HTR-8/SVneo (cell line): ENCODE results near the gene TPM3.
"Not testable (repeated sequence)": the region's sequence is repeated elsewhere in the genome, so short reads cannot be mapped to it uniquely, and the experiment has no call there.

Source experiments
- DNase-seq: peaks from one replicate; pipeline ENCODE4 v3.0.0; 2011; ENCODE audit warnings: low spot score, mixed read lengths; ENCODE audit not compliant: insufficient read length
- FAIRE-seq: peaks from 2 replicates; lab custom pipeline; 2011; peaks lifted over from hg19 to GRCh38; lab: Jason Lieb, UNC

Gene TPM3

DNA sequence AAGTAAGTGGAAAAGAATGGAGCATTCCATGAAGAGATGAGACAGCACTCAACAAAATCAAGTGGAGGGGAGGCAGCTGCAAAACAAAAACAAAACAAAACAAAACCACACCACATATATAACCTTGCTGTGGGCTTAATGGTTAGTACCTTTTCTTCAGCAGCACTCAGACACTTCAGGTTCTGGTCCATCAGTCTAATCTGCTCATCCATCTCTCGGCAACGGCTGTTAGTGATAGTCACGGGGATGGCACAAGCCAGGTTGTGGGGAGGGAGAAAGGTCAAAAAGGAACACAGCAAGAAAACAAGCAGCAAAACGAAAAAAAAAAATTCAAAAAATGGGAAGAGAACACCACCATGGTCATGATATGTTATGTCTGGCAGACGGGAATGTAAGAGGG is 20.0 kb downstream of the TPM3 start:
- FAIRE-seq, result no peak
- DNase-seq, result no peak

DNA sequence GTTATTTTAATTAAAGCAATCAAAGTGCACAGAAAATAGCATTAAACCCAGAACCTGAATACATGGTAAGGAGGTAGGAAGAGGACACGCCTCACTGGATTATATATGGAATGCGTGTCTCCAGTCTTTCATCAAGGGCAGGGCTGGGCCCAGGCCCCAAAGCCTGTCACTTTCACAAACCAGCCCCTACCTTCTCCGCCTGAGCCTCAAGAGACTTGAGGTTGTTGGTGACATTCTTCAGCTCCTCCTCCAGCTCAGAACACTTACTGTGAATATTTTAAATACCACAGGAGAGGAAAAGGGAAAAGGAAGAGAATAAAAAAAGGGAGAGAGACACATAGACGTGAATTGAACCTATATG is 20.7 kb downstream of the TPM3 start:
- no peak for FAIRE-seq

DNA sequence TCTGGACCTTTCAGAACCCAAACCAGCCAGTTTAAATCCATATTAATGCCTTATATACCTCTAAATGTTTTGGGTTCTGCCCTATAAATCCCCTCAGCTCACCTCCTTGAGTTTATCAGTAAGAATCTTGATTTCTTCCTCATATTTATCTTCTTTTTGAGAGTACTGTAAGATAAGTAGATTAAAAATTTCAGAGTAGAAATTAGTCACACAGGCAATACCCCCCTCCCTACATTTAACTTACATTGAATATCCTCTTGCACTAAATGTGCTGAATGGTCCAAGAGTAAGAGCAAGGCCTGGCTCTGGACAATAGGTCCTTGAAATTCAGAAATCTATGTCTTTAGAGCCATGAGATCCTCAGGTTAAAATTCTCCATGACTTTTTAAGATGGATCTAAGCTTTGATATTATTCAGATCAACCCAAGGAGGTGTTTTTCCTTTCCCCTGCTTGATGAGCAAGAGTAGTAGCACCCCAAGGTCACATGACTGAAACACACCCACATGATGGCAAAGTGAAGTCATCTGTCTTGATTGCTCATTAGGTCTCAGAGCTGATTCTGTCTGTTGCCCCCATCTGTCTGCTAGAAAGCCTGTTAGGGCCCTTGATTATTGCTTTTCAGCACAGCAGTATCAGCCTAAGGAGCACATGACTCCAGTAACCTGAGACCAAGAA is 21.2 kb downstream of the TPM3 start:
- DNase-seq (no peak), FAIRE-seq (no peak)

More for the DNA sequence above, 20.7 kb downstream of the TPM3 start:
- no peak for DNase-seq

DNA sequence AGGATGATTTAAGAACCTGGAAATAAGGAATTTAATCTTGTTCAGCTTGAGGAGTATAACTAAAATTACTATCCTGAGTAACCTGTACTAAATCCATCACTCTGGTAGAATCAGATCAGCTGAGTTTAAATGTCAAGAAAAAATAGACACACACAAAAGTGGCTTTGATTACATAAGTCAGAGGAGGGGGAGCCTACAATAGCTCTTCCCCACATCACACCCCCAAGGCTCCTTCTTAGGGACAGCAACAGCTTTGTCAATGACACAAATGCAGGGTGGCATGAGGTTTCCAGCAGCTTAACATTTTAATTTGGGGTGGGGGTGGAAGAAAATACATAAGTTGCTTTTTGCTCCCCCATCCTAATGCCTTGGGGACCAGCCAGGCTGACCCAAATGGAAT is 24.4 kb downstream of the TPM3 start:
- FAIRE-seq (no peak), DNase-seq (no peak)

DNA sequence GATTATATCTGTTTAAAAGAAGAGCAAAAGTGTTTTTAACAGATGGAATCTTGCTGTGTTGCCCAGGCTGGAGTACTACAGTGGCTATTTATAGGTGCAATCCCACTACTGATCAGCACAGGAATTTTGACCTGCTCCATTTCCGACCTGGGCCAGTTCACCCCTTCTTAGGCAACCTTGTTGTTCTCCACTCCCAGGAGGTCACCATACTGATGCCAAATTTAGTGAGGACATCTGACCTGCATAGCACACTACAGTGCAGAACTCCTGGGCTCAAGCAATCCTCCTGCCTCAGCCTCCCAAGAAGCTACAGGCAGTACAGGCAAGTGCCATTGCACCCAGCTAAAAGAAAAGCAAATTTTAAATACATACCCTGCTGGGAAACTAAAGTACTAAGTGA is 25.7 kb downstream of the TPM3 start:
- DNase-seq (no peak), FAIRE-seq (no peak)

DNA sequence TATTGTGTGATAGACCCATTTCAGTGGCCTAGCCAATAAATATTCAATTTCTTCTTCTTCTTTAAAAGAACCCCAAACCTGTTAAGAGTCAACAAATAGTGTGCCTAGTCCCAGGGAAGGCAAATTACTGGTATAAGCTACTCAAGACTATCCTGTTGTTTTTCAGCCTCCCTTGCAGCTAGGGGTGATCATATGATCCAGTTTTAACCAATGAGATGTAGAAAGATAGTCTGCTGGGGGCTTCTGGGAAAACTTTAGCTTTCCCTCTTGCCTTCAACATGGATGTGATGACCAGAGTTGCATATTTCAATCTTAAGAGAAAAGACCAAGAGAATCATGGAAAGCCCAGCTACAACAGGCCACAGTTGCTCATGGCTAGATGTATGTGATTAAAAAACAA is 32.3 kb downstream of the TPM3 start:
- FAIRE-seq (no peak), DNase-seq (no peak)

DNA sequence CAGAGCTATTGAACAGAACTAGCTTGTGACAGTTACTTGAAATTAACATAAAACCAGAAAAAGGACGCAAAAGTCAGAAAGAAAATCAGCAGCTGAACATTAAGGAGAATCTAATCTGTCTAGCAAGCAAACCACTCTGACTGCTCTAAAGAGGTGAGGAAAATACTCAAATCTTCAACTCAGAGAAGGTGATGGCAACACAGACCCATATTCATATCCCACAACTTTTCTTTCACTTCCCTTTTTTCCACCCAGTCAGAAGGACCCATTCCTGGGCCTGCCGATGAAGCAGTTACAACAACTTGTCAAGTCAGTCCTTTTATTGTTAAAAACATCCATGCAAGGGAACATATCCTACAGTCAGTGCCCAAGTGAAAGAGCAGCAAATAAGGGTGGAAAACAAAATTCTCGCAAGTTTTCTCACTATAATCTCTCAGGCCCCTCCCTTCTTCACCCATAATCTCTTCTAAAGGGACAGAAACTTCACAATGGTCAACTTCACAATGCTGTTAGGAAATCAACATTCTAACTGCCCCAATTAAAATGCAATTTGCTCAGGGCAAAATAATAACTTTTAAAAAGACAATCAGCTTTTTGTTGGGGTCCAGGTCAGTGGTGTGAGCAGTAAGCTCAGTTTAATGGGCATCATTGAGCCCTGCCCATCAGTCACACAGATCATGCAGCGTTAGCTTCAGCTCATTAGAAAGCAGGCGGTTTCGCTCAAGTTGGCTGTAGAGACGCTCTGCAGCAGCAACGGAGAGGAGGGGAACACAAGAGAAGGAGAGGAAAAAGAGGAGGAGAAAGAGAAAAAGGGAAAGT is 33.4 kb downstream of the TPM3 start:
- FAIRE-seq (no peak), DNase-seq (no peak)

DNA sequence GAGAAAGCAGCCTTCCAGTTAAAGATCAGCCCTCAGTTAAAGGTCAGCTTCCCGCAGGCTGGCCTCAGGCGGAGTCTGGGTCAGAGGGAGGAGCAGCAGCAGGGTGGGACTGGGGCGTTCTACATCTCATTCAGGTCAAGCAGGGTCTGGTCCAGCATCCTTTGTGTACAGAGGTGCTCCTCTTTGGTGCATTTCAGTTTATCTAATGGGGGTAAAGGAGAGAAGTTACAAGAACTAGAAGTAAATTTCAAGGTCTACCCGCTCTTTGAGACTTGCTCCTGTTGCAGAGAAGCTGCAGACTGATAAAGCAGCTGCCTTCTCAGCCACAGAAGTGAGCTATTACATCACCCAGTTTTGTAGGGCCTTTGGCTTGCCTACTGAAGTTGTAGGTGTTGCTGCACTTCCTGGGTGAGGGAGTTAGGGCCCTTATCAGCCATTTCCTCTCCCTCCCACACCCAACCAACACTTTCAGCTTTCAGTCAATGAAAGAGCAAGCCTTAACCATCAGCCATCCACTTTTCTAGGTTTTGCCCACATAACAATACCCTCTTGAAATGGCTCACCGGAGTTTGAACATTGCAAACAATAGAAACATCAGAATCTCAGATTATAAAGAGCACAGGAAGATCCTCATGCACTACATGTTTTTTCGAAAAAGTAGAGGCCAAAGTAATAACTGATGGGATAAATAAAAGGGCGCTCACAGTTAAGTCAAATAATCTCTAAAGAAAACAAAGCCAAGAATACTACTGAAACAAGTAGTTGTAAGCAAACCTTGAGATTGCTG is 34.2 kb downstream of the TPM3 start:
- no peak for DNase-seq
- no peak for FAIRE-seq

DNA sequence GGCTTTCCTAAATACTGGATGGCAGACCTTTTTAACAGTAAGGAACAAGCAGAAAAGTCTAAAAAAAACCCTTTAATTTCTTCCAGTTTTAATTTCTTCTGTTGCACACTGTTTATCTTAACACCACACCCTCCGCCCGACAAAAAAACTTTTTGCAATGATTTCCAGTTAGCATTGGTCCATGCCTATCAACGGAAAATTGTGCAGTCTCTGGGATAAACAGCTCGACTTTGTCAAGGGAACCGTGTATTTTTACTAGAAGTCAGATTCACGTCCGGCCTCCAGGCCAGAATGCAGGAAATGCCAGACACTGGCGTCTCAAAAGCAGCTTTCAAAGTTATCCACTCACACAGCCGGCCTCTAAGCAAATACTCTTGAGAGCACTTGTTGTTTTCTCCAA is 36.6 kb downstream of the TPM3 start:
- DNase-seq, result no peak
- FAIRE-seq, result no peak

DNA sequence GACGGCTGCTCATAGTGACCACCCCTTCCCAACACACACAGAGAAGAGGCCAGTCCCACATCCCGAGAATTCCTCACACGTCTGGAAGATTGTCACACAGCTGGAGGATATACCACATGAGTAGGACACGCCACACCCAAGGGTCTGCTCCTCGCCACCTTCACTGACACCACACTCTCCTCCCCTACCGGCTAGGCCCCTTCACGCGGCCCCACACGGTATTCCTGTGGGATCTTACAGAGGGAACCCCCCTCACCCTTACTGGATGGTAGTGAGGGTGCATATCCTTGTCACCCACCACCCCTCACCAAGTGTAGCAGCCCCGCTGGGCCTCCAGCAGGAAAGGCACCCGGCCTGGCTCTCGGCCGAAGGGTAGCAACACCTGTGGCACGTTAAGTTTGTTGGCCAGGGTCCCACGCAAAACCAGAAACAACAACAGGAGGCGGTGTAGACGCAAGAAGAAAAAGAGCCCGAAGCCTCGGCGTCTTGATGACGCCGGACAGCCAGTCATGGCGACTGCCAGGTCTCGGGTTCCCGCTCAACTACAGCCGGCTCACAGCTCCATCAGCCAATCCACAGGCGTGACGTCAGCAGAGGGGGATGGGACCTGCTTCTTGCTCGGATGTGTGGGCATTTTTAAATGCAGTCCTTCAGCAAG is 37.2 kb downstream of the TPM3 start, which contains the start of gene NUP210L:
Gene NUP210L, minus strand, starts transcription at position 540 of the 658 bp plus-strand sequence.
- FAIRE-seq (no peak), DNase-seq (no peak)

DNA sequence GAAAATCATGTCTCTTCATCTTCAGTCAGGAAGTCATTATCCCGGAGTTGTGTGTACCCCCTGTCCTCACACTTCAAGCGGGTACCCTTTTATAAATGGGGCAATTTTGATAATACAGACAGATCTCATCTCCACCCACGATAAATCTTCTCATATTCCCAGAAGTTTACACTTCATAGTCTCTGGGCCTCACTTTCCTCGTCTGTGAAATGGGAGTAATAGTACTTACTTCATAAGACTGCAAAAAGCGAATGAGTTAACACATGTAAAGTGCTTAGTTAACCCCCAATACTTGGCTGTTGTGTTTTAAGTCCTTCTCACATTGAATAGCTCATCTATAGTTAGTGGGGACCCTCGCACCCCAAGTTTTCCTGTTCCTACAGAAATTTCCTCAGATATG is 37.8 kb downstream of the TPM3 start:
- DNase-seq, result no peak
- no peak for FAIRE-seq

DNA sequence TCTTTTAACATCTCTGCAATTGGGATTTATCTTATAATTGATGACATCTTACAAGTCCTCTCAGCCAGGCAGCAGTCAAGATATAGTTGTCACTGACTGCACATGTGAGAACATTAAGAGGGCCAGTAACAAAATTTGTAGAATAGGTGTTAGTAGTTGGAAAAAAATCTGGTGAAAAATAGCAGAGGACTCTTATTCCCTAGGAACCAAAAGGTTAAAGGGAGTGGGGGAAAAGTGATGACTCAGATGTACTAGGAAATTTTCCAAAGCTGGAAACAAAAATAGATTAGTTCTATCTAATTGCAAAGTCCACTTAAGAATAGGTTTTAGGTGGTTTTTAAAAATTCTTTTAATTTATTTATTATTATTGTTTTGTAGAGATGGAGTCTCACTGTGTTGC is 40.6 kb downstream of the TPM3 start:
- no peak for DNase-seq
- no peak for FAIRE-seq

DNA sequence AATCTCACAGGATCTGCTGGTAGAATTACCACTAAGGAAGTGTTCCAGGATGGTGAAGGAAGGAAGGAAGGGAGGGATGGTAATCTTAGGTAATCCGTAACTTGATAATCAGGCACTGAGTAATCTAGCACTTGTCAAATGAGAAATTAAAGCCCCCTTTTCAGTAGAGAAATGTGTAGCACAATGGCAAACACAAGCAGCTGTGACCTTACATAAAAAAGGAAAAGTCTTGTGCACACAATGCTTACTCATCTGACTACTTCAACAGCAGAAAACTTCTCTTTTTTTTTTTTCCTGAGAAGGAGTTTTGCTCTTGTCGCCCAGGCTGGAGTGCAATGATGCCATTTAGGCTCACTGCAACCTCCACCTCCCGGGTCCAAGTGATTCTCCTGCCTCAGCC is 43.1 kb downstream of the TPM3 start:
- DNase-seq (no peak), FAIRE-seq (no peak)

DNA sequence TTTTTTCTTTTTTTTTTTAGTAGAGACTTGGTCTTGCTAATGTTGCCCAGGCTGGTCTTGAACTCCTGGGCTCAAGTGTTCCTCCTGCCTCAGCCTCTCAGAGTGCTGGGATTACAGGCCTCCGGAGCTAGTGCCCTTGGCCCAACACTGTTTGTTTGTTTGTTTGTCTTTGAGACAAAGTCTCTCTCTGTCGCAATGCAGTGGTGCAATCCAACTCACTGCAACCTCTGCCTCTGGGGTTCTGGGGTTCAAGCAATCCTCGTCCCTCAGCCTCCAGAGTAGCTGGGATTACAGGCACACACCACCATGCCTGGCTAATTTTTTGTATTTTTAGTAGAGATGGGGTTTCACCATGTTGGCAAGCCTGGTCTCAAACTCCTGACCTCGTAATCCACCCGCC is 44.4 kb downstream of the TPM3 start:
- FAIRE-seq, DNase-seq: not testable (repeated sequence)

DNA sequence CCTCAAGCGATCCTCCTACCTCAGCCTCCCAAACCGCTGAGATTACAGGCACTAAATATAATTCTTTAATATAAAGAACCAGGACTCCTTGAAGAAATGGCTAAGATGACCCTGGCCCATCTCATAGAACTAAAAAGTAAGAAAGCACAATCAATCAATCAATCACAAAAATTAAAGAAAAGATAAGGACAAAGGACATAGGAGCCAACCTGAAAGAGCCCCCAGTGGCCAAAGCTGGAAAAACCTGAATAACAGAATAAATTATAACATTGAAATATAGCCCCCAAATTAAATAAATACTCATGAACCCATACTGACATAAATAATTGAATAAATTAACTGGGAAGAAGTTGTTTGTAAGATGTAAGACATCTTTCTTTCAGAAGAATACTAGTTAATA is 45.9 kb downstream of the TPM3 start:
- DNase-seq (no peak), FAIRE-seq (no peak)

DNA sequence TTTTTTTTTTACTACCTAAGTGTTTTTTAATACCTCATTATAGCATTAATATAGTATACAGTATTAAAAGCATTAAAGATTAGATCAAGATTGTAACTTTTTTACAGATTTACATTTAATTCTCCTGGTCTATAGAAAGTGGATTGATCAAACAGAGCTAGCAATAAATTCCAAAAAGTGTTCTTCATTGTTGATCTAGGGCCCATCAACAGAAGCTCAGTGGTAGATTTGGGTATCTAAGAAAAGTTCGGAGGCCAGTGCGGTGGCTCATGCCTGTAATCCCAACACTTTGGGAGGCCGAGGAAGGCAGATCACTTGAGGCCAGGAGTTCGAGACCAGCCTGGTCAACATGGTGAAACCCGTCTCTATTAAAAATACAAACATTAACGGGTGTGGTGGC is 49.5 kb downstream of the TPM3 start:
- no peak for FAIRE-seq

DNA sequence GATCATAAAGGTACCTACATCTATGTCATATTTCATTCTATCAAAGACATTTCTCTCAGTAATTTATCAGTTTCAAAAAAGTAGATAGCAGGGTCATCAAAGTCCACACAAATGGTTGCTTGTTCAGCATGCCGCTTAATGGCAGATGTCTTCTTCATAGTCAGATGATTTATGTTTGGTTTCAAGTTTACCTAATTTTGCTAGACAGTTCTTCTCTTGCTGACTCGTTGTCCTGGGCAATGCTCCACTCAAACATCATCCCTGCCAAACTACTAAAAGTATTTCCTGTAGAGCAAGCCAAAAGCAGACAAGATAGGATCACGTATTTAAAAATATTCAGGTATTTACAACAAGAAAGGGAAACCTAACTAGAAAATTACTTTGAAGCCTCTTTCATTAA is 50.7 kb downstream of the TPM3 start:
- no peak for DNase-seq
- FAIRE-seq, result no peak

More for the DNA sequence above, 49.5 kb downstream of the TPM3 start:
- DNase-seq, result no peak

DNA sequence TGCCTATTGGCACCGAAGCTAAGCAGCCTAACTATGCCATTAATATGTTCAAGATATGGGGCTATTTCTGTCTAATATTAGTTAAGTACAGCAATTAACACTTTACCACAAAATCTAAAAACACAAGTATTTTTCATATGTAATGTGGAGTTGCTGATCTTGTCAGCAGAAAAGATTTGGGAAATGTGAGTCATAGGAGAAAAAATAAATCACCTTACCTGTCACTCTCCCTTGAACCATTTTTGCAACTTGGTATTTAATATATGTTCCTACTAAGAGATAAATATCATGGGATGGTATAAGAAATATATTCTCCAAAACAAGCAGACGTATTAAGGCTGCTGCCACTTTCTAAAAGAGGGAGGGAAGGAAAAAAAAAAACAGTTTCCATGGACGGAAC is 54.0 kb downstream of the TPM3 start:
- FAIRE-seq, result no peak

DNA sequence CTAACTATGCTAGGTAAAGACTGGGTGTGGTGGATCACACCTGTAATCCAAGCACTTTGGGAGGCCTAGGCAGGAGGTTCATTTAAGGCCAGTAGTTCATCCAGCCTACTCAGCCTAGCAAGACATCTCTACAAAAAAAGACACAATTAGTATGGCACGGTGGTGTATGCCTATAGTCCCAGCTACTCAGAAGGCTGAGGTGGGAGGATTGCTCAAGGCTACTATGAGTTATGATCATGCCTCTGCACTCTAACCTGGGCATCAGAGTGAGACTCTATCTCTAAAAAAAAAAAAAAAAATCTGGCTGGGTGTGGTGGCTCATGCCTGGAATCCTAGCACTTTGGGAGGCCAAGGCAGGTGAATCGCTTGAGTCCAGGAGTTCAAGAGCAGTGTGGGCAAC is 58.6 kb downstream of the TPM3 start:
- no peak for FAIRE-seq
- no peak for DNase-seq

More for the DNA sequence above, 54.0 kb downstream of the TPM3 start:
- DNase-seq, result no peak

DNA sequence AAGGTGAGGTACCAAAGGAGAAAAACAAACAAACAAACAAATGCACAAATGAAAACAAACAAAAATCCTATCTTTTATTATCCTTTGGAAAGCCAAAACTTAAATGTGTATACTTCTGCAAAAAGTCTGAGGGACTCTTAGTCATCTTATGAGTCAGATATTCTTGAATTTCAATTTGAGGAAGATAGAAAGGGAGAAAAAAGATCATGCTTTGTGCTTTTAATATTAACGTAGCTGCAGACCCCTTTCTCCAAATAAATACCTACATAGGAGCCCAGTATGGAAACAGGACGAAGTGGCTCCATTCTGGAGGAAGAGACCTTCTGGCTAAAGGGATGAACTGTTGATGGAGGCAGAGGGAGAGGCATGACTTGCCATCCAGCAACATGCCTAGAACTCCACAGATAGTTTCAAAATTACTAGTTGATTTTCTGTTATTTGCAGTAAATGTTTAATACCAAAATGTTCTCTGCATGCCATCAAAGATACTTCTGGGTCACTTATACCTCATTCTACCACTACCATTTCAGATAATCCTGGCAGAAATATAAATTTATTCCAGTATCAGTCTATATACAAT is 62.4 kb downstream of the TPM3 start:
- DNase-seq (no peak), FAIRE-seq (no peak)
